HepG2 (cell line): ENCODE results near the gene GRAMD2A. TPM values are rescaled to one million over a fixed set of nuclear protein-coding genes. Genes with fewer than 3 reads are reported as not detected.
A peak's percentile ranks its signal among the peaks of the same experiment; 100 is the strongest.

Experiments
- HHEX ChIP-seq: IDR thresholded peaks from 2 replicates; pipeline ENCODE4 v1.6.1; 2016; ENCODE audit warnings: control low read depth
- KIAA2018 ChIP-seq: sonication (generic); formaldehyde crosslinking; IDR thresholded peaks from 2 replicates; pipeline ENCODE4 v1.5.0; 2020; ENCODE audit warnings: mild to moderate bottlenecking, missing genetic modification reagents, borderline replicate concordance
- KMT2A ChIP-seq: sonication (generic); formaldehyde crosslinking; IDR thresholded peaks from 2 replicates; pipeline ENCODE4 v1.4.0; 2020; ENCODE audit warnings: missing genetic modification reagents
- MBD4 ChIP-seq: IDR thresholded peaks from 2 replicates; pipeline ENCODE4 v1.6.1; 2012; ENCODE audit warnings: low read length, inconsistent platforms, borderline replicate concordance
- SNRNP70 ChIP-seq: fragments of 200-400 bp; formaldehyde crosslinking; IDR thresholded peaks from 2 replicates; pipeline ENCODE4 v1.6.1; 2017; ENCODE audit warnings: mild to moderate bottlenecking, low read depth, low read length, moderate library complexity
- SP140L ChIP-seq: sonication (generic); formaldehyde crosslinking; IDR thresholded peaks from 2 replicates; pipeline ENCODE4 v1.4.0; 2020; ENCODE audit warnings: missing genetic modification reagents, borderline replicate concordance
- YEATS2 ChIP-seq: sonication (generic); formaldehyde crosslinking; IDR thresholded peaks from 2 replicates; pipeline ENCODE4 v1.4.0; 2020; ENCODE audit warnings: missing genetic modification reagents, borderline replicate concordance
- ZBTB26 ChIP-seq: IDR thresholded peaks from 2 replicates; pipeline ENCODE4 v1.6.1; 2016; ENCODE audit warnings: missing compliant biosample characterization, missing genetic modification reagents, borderline replicate concordance
- ZNF326 ChIP-seq: sonication (generic); formaldehyde crosslinking; IDR thresholded peaks from 2 replicates; pipeline ENCODE4 v1.4.0; 2020; ENCODE audit warnings: missing genetic modification reagents, borderline replicate concordance
- ZNF431 ChIP-seq: sonication (generic); formaldehyde crosslinking; IDR thresholded peaks from 2 replicates; pipeline ENCODE4 v1.9.0; 2022; ENCODE audit warnings: missing genetic modification reagents, low read depth, mild to moderate bottlenecking, borderline replicate concordance
- ZNF660 ChIP-seq: sonication (generic); formaldehyde crosslinking; IDR thresholded peaks from 2 replicates; pipeline ENCODE4 v1.5.1; 2020; ENCODE audit warnings: mild to moderate bottlenecking, low read depth, missing genetic modification reagents, borderline replicate concordance
- ZSCAN21 ChIP-seq: sonication (generic); formaldehyde crosslinking; IDR thresholded peaks from 2 replicates; pipeline ENCODE4 v1.8.0; 2022; ENCODE audit warnings: mild to moderate bottlenecking, missing genetic modification reagents, moderate library complexity, borderline replicate concordance
- polyA plus RNA-seq, 8 experiments: library from polyadenylated mRNA; depleted of rRNA in 3 of 8; stranded (reverse) in 7 of 8; unstranded in 1 of 8; fragments of >200 nt; fragmentation: Illumina TruSeq in 4 of 8; extraction: Trizol in 4 of 8; gene quantifications; 2 replicates each; pipeline versions ENCODE4 v1.2.1 to v1.2.3, GENCODE V29; 2011 to 2016; ENCODE audit warnings: low read depth in 4 of 8, missing spikeins in 1 of 8, mixed read lengths in 1 of 8; ENCODE audit not compliant: insufficient read depth in 1 of 8
- total RNA-seq, 5 experiments: library from RNA; depleted of rRNA; stranded (reverse); fragments of >200 nt; fragmentation: Illumina TruSeq; extraction: Trizol; gene quantifications; 2 replicates each; pipeline ENCODE4 v1.2.3, GENCODE V29; 2016; ENCODE audit warnings: low read depth in 1 of 5
- TF ChIP-seq, protein P1 (sequence below): IDR thresholded peaks from 2 replicates; pipeline ENCODE4 v1.4.0; 2020; ENCODE audit warnings: mild to moderate bottlenecking, missing genetic modification reagents
- TF ChIP-seq, protein P2 (sequence below): sonication (generic); IDR thresholded peaks from 2 replicates; pipeline ENCODE4 v1.6.1; 2016; ENCODE audit warnings: low read depth, borderline replicate concordance

The GRAMD2A gene
- total and polyA plus RNA-seq, 2 of the 13 experiments (the other 11 are each of a cell fraction or from before 2014, with no cell fraction given), result 0.04 TPM; not detected in 1

DNA sequence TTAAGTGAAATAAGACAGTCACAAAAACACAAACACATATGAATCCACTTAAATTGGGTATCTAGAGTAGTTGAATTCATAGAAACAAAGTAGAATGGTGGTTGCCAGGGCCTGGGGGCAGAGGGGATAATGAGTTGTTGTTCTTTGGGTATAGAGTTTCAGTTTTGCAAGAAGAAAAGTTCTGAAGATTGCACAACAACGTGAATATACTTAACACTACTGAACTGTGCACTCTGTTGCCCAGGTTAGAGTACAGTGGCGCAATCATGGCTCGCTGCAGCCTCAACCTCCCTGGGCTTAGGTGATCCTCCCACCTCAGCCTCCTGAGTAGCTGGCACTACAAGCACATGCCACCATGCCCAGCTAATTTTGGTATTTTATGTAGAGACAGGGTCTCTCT, 14.9 kb downstream of the GRAMD2A start (continued):
- no peak for TF ChIP-seq KIAA2018
- TF ChIP-seq SNRNP70, result no peak
- no peak for TF ChIP-seq MBD4
- peak; percentile 65; the same call in 1 of the 2 replicates for TF ChIP-seq HHEX (CRISPR knock-in tag)
- 0 out of 2 replicates have a peak, but pooled peaks have one; percentile 28 for TF ChIP-seq SP140L
- peak; percentile 60; the same call in 1 of the 2 replicates for TF ChIP-seq ZBTB26 (CRISPR knock-in tag)
- TF ChIP-seq YEATS2 (CRISPR knock-in tag), result peak; percentile 56; the same call in 1 of the 2 replicates
- no peak for TF ChIP-seq ZNF660 (CRISPR knock-in tag)
- TF ChIP-seq, protein P1, sequence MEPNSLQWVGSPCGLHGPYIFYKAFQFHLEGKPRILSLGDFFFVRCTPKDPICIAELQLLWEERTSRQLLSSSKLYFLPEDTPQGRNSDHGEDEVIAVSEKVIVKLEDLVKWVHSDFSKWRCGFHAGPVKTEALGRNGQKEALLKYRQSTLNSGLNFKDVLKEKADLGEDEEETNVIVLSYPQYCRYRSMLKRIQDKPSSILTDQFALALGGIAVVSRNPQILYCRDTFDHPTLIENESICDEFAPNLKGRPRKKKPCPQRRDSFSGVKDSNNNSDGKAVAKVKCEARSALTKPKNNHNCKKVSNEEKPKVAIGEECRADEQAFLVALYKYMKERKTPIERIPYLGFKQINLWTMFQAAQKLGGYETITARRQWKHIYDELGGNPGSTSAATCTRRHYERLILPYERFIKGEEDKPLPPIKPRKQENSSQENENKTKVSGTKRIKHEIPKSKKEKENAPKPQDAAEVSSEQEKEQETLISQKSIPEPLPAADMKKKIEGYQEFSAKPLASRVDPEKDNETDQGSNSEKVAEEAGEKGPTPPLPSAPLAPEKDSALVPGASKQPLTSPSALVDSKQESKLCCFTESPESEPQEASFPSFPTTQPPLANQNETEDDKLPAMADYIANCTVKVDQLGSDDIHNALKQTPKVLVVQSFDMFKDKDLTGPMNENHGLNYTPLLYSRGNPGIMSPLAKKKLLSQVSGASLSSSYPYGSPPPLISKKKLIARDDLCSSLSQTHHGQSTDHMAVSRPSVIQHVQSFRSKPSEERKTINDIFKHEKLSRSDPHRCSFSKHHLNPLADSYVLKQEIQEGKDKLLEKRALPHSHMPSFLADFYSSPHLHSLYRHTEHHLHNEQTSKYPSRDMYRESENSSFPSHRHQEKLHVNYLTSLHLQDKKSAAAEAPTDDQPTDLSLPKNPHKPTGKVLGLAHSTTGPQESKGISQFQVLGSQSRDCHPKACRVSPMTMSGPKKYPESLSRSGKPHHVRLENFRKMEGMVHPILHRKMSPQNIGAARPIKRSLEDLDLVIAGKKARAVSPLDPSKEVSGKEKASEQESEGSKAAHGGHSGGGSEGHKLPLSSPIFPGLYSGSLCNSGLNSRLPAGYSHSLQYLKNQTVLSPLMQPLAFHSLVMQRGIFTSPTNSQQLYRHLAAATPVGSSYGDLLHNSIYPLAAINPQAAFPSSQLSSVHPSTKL (CRISPR knock-in tag), result peak; percentile 90
- TF ChIP-seq, protein P2, sequence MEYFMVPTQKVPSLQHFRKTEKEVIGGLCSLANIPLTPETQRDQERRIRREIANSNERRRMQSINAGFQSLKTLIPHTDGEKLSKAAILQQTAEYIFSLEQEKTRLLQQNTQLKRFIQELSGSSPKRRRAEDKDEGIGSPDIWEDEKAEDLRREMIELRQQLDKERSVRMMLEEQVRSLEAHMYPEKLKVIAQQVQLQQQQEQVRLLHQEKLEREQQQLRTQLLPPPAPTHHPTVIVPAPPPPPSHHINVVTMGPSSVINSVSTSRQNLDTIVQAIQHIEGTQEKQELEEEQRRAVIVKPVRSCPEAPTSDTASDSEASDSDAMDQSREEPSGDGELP, result 0 out of 2 replicates have a peak, but pooled peaks have one; percentile 39
- TF ChIP-seq KMT2A, result no peak
- peak; percentile 96 for TF ChIP-seq ZSCAN21 (CRISPR knock-in tag)
- TF ChIP-seq ZNF326 (CRISPR knock-in tag), result no peak
- no peak for TF ChIP-seq ZNF431 (CRISPR knock-in tag)
